ENCODE data around the gene YBX2.
"Not testable (repeated sequence)": the region's sequence is repeated elsewhere in the genome, so short reads cannot be mapped to it uniquely, and the experiment has no call there.

YBX2 gene

DNA sequence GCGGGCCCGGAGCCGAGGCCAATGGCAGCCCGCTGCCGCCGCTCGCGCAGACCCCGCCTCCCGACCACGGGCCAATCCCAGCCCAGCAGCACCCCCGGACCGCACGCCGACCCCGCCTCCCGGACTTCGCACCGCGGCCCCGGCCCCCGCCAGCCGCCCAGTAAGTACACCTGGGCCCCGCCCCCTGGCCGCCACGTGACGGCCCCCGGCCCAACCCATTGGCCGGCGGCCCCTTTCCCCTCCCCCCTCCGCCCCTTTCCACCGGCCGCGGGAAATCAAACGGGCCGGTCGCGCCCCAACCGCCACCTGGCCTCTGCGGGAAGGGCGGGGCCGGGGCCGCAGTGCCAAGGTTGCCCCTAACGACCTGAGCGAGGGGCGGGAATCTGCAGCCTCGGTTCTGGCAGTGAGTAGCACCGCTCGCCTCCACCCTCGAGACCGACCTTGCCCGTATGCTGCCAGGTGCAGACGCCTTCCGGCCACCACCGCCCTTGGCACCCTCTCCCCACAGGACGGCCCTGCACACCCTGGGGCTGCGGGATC lies at the start of gene YBX2:
Gene YBX2 (minus strand): TSS at position 26 of the 540 bp plus-strand sequence. CDS start 139 bp downstream, outside the sequence.
- peak; percentile 84 for DNase-seq

DNA sequence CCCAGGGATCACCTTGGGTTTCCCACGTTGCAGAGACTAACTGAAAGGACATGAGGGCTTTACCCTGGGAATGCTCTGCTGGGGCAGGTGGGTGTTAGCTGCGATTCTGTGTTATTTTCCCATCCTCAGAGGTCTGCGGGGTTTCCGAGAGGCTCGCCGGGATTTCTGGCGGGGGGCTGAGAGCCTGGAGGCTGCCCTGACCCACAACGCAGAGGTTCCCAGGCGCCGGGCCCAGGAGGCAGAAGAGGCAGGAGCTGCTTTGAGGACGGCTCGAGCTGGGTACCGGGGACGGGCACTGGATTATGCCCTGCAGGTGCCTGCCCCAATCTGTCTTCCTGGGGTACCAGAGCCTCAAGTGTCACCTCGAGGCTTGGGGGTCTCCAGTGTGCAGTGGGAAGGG lies 48.8 kb upstream of the YBX2 start:
- no peak for DNase-seq

DNA sequence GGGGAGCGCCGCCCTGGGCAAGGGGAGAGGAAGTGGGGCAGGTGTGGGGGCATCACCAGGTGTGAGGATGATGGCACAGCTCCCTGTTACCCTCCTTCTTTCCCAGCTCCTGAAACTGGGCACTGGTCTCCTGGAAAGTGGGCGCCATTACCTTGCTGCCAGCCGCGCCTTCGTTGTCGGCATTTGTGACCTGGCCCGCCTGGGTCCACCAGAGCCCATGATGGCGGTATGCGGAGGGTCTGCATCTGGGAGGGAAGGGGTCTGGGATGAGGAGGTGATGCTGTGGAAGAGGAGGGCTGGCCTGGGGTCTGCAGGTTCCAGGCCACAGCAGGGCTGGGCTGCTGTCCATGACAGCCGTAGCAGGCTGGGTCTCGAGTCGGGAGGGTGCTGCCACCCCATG lies 47.4 kb upstream of the YBX2 start:
- no peak for DNase-seq

DNA sequence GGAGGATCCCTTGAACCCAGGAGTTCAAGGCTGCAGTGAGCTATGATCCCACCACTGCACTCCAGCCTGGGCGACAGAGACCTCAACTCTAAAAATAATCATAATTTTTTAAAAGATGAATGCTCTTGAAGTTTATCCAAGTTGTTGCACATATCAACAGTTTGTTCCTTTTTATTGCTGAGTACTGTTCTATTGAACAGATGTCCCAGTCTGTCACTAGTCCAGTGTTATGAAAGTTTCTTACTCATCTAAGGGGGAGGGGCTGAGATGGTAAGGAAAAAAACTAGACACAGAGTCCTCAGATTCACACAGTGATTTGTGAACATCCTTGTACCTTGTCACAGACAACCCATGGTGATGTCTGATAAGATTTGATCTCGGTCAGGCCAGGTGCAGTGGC lies 45.7 kb upstream of the YBX2 start:
- no peak for DNase-seq

DNA sequence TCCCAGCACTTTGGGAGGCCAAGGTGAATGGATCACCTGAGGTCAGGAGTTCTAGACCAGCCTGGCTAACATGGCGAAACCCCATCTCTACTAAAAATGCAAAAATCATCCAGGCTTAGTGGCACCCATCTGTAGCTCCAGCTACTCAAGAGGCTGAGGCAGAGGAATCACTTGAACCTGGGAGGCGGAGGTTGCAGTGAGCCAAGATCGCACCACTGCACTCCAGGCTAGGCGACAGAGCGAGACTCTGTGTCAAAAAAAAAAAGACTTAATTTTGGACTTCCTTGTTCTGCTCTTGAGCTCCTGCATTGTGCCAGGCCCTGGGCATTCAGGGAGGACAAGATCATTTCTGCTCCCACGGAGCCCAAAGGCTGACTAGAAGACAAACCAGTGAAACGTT lies 43.2 kb upstream of the YBX2 start:
- DNase-seq: not testable (repeated sequence)

DNA sequence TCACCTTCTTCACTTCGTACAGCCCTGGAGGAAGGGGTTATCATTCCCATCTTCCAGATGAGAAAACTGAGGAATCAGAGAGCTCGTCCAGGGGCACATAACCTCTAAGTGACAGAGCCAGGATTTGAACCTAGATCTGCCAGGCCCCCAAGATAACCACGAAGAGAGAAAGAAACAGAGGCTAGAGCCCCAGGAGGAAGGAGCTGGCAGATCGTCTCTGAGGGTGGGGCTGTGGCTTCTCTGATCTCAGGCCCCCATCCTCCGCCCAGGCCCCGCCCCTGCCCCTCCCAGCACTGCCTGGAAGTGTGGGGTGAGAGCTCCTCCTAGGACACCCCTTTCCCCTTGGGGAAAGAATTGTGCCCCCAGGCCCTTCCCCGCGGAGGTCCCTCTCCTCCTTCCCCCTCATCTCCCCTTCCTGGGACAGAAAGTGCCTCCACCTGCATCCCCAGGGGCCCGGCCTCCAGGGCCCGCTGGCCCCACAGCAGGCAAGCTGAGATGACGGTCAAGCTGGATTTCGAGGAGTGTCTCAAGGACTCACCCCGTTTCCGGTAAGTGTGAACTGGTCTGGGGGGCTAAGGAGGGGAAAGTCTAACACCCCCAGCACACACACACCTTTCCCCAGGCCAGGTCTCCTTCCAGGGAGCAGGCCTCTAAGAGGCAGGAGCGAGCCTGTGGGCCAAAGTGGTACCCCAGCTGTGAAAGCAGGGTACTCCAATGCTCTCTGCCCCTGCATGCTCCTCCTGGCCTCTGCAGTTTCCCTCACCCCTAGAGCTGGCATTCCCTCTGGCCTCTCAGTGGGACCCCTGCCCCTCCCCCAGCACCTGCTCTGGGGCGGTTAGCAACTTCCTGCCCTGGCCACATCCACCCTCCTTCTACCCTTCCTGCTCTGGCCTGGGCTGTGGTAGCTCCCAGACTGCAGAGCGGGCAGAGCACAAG lies 42.1 kb upstream of the YBX2 start, which contains the start of gene ACAP1:
Gene ACAP1 (plus strand): TSS at position 290 of the 936 bp plus-strand sequence. CDS start 206 bp downstream, at position 496.
- DNase-seq: peak; percentile 88

DNA sequence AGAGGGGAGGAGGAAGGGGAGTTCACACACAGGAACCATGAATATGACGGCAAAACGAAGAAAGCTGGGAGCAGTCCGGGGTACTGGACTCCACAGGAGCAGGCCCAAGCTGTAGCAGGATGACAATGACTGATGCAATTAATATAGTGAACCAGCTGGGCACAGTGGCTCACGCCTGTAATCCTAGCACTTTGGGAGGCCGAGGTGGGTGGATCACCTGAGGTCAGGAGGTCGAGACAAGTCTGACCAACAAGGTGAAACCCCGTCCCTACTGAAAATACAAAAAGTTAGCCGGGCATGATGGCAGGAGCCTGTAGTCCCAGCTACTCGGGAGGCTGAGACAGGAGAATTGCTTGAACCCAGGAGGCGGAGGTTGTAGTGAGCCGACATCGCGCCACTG lies 41.3 kb upstream of the YBX2 start:
- DNase-seq: not testable (repeated sequence)

DNA sequence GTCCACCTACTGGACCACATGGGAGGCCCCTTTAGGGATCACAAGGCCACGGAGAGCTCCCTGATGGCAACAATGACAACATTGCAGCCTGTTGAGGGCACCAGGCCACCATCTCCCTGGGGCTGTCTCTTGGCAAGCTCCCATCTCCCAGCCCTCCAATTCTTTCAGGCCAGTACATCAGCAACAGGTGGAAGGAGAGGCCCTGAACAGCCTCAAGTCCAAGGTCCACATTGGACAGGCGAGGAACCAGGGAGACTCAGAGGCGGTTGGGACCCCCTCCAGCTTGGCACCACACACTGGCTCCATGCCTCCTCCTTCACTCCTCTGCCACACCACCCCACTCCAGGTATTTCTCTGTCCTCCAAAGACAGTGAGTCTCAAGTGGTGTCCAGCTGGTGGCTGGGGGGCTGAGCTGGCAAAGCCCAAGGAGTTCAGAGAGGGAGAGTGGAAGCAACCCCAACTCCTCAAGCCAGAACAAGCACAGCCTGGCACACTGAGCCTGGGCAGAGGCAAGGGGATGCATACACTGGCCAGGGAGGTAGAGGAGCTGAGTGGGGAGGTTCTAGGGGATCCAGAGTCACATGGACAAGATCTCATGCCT lies 40.6 kb upstream of the YBX2 start:
- DNase-seq: no peak

DNA sequence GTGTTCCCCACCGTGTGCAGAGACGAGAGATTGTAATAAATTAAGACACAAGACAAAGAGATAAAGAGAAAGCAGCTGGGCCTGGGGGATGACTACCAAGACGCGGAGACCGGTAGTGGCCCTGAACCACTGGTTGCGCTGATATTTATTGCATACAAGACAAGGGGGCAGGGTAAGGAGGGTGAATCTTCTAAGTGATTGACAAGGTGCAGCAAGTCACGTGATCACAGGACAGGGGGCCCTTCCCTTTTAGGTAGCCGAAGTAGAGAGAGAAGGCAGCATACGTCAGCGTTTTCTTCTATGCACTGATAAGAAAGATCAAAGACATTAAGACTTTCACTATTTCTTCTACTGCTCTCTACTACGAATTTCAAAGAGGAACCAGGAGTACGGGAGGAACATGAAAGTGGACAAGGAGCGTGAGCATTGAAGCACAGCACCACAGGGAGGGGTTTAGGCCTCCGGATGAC lies 38.2 kb upstream of the YBX2 start:
- DNase-seq: peak; percentile 73

DNA sequence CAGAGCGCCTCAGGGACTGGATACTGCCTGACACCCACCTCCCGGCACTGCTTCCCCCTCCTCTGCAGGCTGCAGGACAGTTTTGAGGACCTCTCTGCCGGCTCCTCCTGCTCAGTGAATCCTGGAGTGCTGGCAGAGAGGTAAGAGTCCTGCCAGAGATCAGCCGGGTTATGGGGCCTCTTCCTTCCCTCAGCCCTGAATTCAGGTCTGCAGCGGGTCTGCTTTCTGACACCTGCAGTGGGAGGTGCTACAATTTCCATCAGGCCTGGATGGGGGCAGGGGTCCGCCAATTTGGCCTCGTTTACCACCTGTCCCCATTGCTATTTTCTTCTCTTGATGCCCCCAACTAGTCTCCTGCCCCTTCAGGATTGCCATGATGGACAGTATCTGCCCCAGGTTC lies 37.7 kb upstream of the YBX2 start:
- no peak for DNase-seq

DNA sequence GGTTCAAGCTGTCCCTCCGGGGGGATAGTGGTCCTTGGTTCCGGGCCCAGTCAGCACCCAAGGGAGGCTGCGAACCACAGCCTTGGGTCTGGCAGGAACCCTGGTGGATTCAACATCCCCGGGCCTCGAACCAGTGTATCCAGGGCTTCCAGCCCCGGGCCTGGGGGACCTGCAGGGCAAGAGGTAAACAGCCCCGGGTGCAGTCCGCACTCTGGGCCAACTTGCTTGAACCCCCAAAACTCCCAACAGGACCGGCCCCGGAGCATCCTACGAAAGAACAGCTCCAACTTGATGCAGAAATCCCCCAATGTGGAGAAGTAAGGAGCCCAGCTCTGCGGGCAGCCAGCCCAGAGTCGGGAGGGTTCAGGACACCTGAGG lies 36.2 kb upstream of the YBX2 start:
- no peak for DNase-seq

DNA sequence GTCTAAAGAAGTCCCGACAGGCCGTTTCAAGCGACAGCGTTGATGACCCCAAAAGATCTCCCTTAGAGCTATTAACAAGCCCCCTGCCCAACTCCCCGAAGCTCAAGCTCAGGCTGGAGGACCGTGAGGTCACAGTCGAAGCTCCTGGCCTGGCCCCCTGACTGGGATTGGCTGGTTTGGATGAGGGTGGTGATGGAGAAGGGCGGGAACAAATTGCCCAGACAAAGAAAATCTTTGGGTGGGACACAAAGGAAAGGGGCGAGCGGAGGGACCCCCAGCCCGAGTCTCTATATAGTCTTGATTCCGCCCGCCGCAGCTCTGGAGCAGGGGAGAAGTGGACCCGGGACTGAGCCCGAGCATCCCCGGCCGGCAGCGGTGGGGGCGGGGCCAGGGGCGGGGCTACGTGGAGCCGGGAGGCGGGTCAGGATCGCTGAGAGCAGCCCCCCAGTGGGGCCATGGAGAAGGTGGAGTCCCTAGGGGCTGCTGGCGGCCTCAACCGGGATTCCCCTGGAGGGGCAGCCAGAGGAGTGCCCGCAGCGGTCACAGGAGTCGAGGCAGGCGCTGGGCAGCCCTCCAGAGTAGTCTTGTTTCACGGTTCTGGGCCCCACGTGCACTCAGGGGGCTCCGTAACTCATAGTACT lies 35.7 kb upstream of the YBX2 start:
- DNase-seq: peak; percentile 86

DNA sequence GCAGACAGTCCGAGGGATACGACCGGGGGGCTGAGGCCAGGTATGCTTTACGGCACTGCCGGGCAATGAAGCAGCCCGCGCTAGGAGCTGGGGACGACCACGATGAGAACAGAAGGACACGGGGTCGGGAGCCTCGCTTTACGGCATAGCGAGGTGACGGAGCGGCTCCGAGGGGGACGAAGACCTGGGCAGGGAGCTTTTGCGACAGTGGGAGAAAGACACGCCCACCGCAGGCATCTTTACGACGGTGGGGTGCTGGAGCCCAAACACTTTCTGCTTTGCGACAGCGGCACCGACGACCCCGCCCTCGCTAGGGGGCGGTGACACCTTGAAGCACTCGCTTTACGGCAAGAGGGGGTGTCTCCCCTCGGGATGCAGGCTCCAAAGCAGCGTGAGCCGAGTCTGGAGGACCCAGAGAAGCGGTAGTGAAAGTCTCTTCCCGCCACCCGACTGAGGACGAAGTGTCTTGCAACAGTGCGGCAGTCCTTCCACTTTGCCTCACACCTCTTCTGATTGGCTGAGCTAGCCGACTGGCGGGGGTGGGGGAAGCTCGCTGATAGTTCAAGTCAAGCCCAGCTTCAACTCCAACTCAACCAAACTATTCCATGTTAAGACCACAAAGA lies 35.0 kb upstream of the YBX2 start:
- peak; percentile 98 for DNase-seq

DNA sequence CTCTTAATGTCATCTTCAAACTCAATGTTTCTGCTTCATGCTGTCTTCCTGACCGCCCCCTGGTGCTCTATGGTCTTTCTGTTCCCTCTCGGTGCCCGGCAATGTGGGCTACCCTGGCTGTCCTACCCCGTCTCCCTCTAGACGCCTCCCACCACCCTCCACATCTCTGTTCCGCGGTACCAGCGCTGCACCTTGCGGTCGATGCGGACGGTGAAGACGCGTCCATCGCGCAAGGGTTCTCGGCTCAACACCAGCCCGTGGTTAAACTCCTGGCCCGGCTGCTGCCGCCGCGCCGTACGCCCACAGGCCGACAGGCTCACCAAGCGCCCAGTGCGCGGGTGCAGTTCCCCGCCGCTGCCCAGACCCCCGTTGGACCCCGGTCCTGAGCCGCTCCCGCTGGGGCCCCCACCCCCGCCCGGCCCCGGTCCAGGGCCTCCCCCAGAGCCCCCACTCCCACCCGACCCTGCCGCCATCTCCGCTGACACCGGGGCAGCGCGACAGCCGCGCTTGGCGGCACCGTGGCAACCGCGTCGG lies 34.5 kb upstream of the YBX2 start, which contains the start of gene NEURL4:
Gene NEURL4 (minus strand): TSS at position 496 of the 534 bp plus-strand sequence. CDS start 23 bp downstream, at position 473.
- peak; percentile 53 for DNase-seq

DNA sequence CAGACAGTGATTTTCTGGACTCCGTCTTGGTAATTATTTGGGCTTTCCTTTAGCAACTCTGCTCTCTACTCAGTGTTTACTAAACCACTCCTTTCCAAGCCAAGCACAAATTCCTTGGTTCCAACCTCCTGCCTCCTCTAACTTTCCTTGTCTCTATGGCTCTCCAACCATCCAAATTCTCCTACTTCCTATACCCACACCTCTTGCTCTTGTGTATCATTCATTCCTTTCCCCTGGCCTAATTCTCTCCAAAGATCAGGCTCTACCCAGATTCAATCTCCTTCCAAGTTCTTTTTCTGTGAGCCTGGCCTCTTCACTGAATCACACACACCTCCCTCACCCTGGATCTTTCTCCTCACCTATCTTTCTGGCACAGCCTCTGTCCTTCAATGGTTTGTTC lies 33.6 kb upstream of the YBX2 start:
- no peak for DNase-seq

DNA sequence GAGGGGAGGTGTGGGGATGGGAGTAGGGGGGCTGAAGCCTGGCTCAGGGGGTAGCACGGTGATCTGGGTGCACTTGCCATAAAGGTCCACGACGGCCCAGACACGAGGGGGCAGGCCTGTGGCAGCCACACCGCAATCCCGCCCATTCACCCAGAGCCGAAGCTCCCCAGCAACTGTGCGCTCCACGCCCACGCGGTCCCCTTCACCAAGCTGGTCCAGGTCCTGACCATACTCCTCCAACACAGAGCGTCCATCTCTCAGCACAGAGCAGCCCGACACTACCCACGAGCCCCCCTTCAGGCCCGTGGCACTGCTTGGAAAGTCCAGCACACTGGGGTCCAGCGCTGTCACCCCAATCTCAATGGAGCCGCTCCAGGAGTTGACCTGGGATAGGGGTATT lies 33.1 kb upstream of the YBX2 start:
- no peak for DNase-seq

DNA sequence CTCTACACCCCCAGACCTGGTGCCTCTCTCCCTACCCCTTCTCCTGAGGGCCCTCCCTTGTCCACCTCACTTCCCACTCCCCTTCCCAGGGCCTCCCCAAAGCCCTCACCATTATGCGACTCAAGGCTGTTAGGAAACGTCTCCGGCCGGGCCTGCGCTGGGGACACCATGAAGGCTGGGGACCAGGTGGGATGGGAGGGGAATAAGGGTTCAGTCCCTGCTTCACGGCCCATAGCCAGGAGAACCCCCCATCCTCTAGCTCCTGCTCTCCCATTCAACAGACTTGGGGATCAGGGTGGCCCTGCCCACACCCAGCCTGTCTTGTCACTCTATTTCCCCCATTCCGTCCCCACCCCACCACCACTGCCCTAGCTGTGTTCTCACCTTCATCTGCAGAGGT lies 32.6 kb upstream of the YBX2 start:
- DNase-seq: no peak

DNA sequence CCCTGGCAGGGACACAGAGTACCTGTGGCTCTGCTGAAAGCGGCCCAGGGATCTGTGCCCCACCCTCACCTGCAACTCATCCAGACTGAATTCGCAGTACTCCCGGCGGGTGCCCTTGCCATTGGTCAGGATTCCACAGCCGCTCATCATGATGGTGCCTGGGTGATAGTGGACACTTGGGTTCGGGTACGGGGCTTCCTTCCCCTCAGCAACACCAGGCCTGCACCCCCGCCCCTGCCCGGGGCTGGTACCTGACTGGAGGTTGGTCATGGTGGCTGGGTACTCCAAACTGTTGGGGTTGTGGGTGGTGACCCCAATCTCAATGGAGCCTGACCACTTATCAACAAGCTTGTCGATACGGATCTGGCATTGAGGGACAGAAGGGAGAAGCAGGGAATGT lies 31.7 kb upstream of the YBX2 start:
- DNase-seq: no peak

DNA sequence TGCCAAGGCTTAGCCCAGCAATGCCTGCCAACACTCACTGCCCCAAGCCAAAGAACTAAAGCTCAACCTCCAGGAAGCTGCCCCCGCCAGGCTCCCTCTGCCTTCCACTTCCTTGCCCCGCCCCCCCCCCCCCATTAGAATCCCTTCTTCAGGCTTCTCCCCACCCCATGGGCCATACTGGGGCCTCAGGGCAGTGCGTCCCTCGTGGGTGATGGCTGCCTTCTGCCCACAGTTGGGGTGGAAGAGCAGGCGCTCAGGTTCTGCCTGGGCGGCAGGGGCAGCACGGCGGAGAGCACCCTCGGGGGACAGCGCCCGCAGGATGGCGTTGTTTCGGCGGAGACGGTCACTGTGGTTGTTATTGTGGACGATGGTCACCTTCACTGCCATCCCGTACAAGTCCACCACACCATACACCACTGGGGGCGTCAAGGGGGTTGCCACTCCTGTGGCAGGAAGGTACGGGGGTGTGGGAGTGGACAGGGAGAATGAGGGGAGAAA lies 30.6 kb upstream of the YBX2 start:
- DNase-seq: no peak

DNA sequence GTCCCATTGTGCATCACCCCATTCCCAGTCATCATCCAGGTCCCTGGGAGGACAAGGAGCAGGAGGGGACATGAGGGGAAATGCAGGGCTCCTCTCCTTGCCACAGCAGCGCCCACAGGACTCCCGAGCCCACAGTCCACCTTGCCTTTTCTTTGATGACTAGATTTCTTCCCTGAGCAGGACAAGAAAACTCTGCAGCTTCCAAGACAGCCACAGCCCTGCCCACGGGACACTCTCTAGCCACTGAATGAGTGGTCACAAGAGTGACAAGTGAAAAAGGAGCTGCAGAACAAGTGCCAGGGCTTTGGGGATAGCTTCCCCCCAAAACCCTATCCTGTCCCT lies 30.0 kb upstream of the YBX2 start:
- no peak for DNase-seq

DNA sequence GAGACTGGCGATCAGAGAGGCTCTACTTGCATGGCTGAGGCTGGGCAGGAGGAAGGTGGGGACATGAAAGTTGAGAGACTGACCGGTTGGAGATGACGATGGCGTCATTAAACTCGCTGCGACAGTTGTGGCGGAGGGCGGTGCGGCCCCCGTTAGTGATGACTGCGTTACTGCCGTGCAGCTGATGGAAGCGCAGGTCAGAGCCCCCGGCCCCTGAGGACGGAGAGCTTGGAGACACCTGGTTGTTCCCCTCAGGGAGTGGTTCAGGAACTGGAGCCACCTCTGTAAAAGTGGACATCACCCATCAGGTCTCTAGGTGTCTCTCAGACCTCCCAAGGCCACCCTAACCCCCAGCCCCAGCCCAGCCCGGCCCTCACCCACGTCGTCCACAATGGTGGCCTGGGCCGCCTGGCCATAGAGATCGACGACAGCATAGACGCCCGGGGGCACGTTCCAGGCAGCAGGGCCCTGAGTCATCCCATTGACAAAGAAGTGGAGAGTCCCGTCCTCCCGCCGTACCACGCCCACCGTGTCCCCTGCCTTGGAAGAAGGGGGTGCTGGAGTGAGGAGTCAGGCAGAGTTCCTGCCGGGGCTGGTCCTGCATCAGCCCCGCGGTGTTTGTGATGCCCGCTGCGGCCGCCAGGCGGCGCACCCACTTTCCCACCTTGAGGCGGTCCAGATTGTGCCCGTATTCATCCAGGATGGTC lies 29.4 kb upstream of the YBX2 start:
- DNase-seq: peak; percentile 70

All from CD4-positive, alpha-beta T cell treated with Interleukin-17A for 1 hour (primary cell).